Colonic mucosa (tissue), 4 donors: ENCODE data around the gene DAO. TPM values are rescaled to one million over a fixed set of nuclear protein-coding genes. Genes with fewer than 3 reads are reported as not detected.
A peak's percentile ranks its signal among the peaks of the same experiment; 100 is the strongest.
"Not testable (repeated sequence)": the region's sequence is repeated elsewhere in the genome, so short reads cannot be mapped to it uniquely, and the experiment has no call there.

Source experiments
- DNase-seq: peaks from one replicate; pipeline ENCODE4 v3.0.0-alpha.2; 2020
- H3K27ac ChIP-seq: fragments of 200-600 bp; one replicate; pipeline ENCODE4 v1.8.0; 2021
- H3K27me3 ChIP-seq: fragments of 200-600 bp; one replicate; pipeline ENCODE4 v1.8.0; 2021
- H3K36me3 ChIP-seq: fragments of 200-600 bp; one replicate; pipeline ENCODE4 v1.8.0; 2021
- H3K4me1 ChIP-seq: fragments of 200-600 bp; one replicate; pipeline ENCODE4 v1.8.0; 2021; ENCODE audit warnings: mild to moderate bottlenecking
- H3K4me3 ChIP-seq: fragments of 200-600 bp; one replicate; pipeline ENCODE4 v1.8.0; 2021
- H3K9ac ChIP-seq, 2 donors: one replicate each; pipeline ENCODE4 v1.7.0; 2013; ENCODE audit warnings: control low read depth in 2 of 2, low read depth in 2 of 2, low read length in 2 of 2
- H3K9me3 ChIP-seq: fragments of 200-600 bp; one replicate; pipeline ENCODE4 v1.8.0; 2021
- CTCF ChIP-seq: fragments of 200-600 bp; IDR thresholded peaks from one replicate; pipeline ENCODE4 v1.8.0; 2022; ENCODE audit warnings: antibody characterized with exemption, mild to moderate bottlenecking
- intact Hi-C: fragments of 100-400 bp; cut with DNase I; formaldehyde crosslinking; loops from one replicate; pipeline ENCODE4 v1.14.1; 2022
- total RNA-seq, 2 donors: library from RNA; stranded (reverse); fragmentation: NEBNext Ultra II Directional in 1 of 2; extraction: Animal tissue kit (Norgen Biotek cat#: 25700) in 1 of 2; gene quantifications; one replicate each; pipeline ENCODE4 v1.2.1, GENCODE V29; 2021
- donor health status: healthy.
- donor health status: DM: no; HTN: no; CAD: no.
- donor health status: DM: no; HTN: no; CAD: no.

The DAO gene
- total RNA-seq, 2 donors from 2014 or later, result 2.2 to 2.4 TPM

- no peaks in the 10 kb centered on the region for H3K36me3 ChIP-seq
- no peaks in the 10 kb centered on the region for H3K27me3 ChIP-seq
- peak overlapping the region; percentile 82 for H3K27ac ChIP-seq
- no peak for TF ChIP-seq CTCF
- no peak for DNase-seq
- peak overlapping the region; percentile 71 for H3K4me3 ChIP-seq
- H3K9me3 ChIP-seq, result no peaks in the 10 kb centered on the region
- peak overlapping the region; percentile 95 to 100 for H3K9ac ChIP-seq
- intact Hi-C loops, result no loop called here
- peaks cover 6% of the 10 kb centered on the region for H3K4me1 ChIP-seq
These were observed 23.8 kb upstream of the DAO start for GRCh38 chr12:108856170-108856427.

- Histone ChIP-seq H3K4me3 (peak overlapping the region; percentile 71), H3K4me1 (peaks cover 6% of the 10 kb centered on the region), H3K27me3 (no peaks in the 10 kb centered on the region), H3K9ac (peak overlapping the region; percentile 95 to 100), H3K36me3 (no peaks in the 10 kb centered on the region), H3K9me3 (no peaks in the 10 kb centered on the region), H3K27ac (peak overlapping the region; percentile 82)
- no peak for TF ChIP-seq CTCF
- DNase-seq, result peak; percentile 84
- intact Hi-C loops, result no loop called here
These were observed 23.3 kb upstream of the DAO start for GRCh38 chr12:108856428-108857157.

DNA sequence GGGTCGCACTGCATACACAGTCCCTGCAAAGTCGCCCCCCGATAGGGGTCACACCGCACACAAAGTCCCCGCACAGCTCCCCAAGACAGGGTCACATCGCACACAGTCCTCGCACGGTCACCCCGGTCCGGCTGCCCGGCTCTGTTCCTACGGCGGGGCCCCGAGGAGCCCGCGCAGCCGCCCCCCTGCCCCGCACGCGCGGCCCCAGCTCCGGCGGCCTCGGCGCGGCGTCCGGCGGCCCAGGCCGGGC lies 22.8 kb upstream of the DAO start:
- Histone ChIP-seq H3K36me3 (no peaks in the 10 kb centered on the region), H3K9ac (peak overlapping the region; percentile 95 to 100), H3K9me3 (no peaks in the 10 kb centered on the region), H3K27me3 (no peaks in the 10 kb centered on the region), H3K4me3 (peak overlapping the region; percentile 71), H3K4me1 (peaks cover 6% of the 10 kb centered on the region), H3K27ac (peak overlapping the region; percentile 82)
- TF ChIP-seq CTCF, result no peak
- intact Hi-C loops, result no loop called here
- DNase-seq, result no peak

DNA sequence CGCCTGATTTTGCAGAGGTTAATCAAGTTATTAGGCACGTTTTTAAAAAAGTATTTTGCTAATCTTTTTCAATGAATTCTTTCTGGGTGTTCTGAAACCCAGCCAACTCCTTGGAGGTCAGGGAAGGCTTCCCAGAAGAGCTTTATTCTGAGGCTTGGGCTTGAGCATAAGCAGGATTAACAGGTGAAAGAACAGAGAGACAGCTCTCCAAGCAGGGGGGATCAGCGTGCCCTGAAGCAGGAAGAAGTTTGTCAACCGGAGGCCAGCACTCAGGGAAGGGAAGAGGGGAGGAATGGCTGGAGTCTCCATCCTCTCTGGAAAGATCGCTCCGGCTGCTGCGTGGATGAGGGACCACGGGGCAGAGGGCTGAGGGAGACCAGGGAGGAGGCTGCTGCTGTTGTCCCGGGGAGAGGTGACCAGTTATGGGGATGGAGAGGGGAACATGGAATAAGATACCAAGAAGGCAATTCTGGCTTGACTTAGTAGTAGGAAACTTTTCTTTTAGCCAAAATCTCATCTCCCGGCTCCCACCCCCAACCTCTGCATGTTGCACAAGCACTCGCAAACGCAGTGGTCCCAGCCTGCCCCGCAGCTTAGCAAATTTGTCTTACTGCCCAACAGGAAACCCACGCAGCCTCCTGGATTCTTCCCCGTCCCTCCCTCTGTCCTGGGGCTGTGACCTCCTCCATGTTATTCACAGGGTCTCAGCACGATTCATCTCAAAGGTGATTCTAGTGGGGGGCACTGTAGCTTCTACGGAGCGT lies 21.4 kb upstream of the DAO start:
- intact Hi-C loops, result no loop called here
- Histone ChIP-seq H3K4me1 (peaks cover 6% of the 10 kb centered on the region), H3K9ac (peak overlapping the region; percentile 61 to 65)

DNA sequence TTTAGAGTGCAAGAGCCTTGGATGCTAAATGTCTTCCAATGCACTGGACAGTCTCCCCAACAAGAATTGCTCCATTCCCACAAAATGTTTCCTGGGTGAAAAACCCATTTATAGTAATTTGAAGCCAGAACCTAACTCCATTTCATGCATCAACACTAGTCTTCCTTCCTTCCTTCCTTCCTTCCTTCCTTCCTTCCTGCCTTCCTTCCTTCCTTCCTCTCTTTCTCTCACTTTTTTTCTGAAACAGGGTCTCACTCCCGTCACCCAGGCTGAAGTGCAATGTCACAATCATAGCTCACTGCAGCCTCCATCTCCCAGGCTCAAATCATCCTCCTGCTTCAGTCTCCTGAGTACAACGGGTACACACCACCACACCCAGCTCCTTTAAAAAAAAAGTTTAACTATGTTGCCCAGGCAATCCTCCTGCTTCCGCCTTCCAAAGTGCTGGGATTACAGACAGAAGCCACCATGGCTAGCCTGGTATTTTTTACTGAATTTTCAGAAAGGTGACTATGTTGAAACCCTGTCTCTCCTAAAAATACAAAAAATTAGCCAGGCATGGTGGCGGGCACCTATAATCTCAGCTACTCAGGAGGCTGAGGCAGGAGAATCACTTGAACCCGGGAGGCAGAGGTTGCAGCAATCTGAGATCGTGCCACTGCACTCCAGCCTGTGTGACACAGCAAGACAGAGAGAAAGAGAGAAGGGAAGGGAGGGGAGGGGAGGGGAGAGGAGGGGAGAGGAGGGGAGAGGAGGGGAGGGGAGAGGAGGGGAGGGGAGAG lies 20.6 kb upstream of the DAO start:
- H3K27ac ChIP-seq, H3K36me3 ChIP-seq, H3K27me3 ChIP-seq, H3K4me1 ChIP-seq, intact Hi-C loops, H3K9me3 ChIP-seq, H3K4me3 ChIP-seq: not testable (repeated sequence)
- DNase-seq, result peak; percentile 57
- H3K9ac ChIP-seq, result peak overlapping the region in 1 of 2 donors; percentile 65

More for the DNA sequence above, 21.4 kb upstream of the DAO start:
- no peaks in the 10 kb centered on the region for H3K9me3 ChIP-seq
- H3K27me3 ChIP-seq, result no peaks in the 10 kb centered on the region
- TF ChIP-seq CTCF, result no peak
- H3K36me3 ChIP-seq, result no peaks in the 10 kb centered on the region
- H3K4me3 ChIP-seq, result peak overlapping the region; percentile 38
- peak; percentile 47 for DNase-seq
- H3K27ac ChIP-seq, result no peak overlapping the region

DNA sequence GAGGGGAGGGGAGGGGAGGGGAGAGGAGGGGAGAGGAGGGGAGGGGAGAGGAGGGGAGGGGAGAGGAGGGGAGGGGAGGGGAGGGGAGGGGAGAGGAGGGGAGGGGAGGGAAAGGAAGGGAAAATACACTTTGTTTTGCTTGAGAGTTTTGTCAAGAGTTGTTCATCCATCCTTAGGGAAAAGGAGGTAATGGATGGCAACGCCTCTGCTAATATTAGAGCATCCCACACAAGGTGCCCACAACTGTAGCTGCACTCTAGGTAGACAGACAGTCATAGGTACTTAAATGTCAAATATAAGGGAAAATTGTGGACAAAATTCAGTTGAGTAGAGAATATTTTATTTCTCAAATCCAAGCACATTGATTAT lies 20.0 kb upstream of the DAO start:
- intact Hi-C loops, result no loop called here
- no peak overlapping the region for H3K27ac ChIP-seq
- no peaks in the 10 kb centered on the region for H3K36me3 ChIP-seq
- H3K4me3 ChIP-seq, result no peak overlapping the region
- no peak overlapping the region for H3K9ac ChIP-seq
- DNase-seq, result no peak
- H3K27me3 ChIP-seq, result no peaks in the 10 kb centered on the region
- TF ChIP-seq CTCF, result no peak
- H3K4me1 ChIP-seq, result peaks cover 6% of the 10 kb centered on the region
- H3K9me3 ChIP-seq, result no peaks in the 10 kb centered on the region
